CD4-positive, alpha-beta memory T cell (primary cell): ENCODE data around the gene RNF212. TPM values are rescaled to one million over a fixed set of nuclear protein-coding genes. Genes with fewer than 3 reads are reported as not detected.

Source experiments
- CTCF ChIA-PET: fragments of 350-600 bp; sonication (Branson Sonifier 250); formaldehyde crosslinking; loops from one replicate; lab custom pipeline; 2021; ENCODE audit warnings: inconsistent platforms; ENCODE audit not compliant: partially characterized antibody; lab: Charles Lee
- POLR2A ChIA-PET: fragments of 350-600 bp; sonication (Branson Sonifier 250); formaldehyde crosslinking; loops from one replicate; lab custom pipeline; 2021; ENCODE audit not compliant: partially characterized antibody; lab: Charles Lee
- DNase-seq, 5 donors: peaks; one replicate each; pipeline versions ENCODE4 v3.0.0 to v3.0.0-alpha.2; 2020 to 2022; ENCODE audit warnings: mixed read lengths in 1 of 5
- H3K27ac ChIP-seq: one replicate; pipeline ENCODE4 v1.7.0; 2013; ENCODE audit warnings: low read depth, low read length
- H3K27me3 ChIP-seq: 2 replicates; pipeline ENCODE4 v1.7.0; 2013; ENCODE audit warnings: mild to moderate bottlenecking, low read length, moderate library complexity; ENCODE audit not compliant: insufficient read depth
- H3K36me3 ChIP-seq: 2 replicates; pipeline ENCODE4 v1.7.0; 2013; ENCODE audit warnings: mild to moderate bottlenecking, low read length, moderate library complexity; ENCODE audit not compliant: insufficient read depth
- H3K4me1 ChIP-seq: 2 replicates; pipeline ENCODE4 v1.7.0; 2013; ENCODE audit warnings: mild to moderate bottlenecking, low read length, moderate library complexity; ENCODE audit not compliant: insufficient read depth
- H3K4me3 ChIP-seq, 2 donors: one replicate each; pipeline ENCODE4 v1.7.0; 2013; ENCODE audit warnings: low read length in 2 of 2, mild to moderate bottlenecking in 1 of 2
- H3K9me3 ChIP-seq, 2 donors: one replicate each; pipeline ENCODE4 v1.7.0; 2013; ENCODE audit warnings: low read length in 2 of 2, control low read depth in 1 of 2; ENCODE audit not compliant: control insufficient read depth in 1 of 2
- H3K27ac Mint-ChIP-seq, 7 donors: one replicate each; pipeline ENCODE4 v1.8.0; 2020 to 2021; ENCODE audit warnings: mixed read lengths in 7 of 7, mild to moderate bottlenecking in 6 of 7, inconsistent platforms in 3 of 7, moderate library complexity in 3 of 7
- H3K27me3 Mint-ChIP-seq, 2 donors: one replicate each; pipeline ENCODE4 v1.8.0; 2020 to 2021; ENCODE audit warnings: mixed read lengths in 2 of 2
- H3K36me3 Mint-ChIP-seq, 2 donors: one replicate each; pipeline ENCODE4 v1.8.0; 2020 to 2021; ENCODE audit warnings: mixed read lengths in 2 of 2, inconsistent platforms in 1 of 2, mild to moderate bottlenecking in 1 of 2
- H3K4me1 Mint-ChIP-seq, 4 donors: one replicate each; pipeline ENCODE4 v1.8.0; 2020 to 2021; ENCODE audit warnings: mixed read lengths in 4 of 4, mild to moderate bottlenecking in 1 of 4
- H3K4me3 Mint-ChIP-seq, 8 donors: one replicate each; pipeline ENCODE4 v1.8.0; 2020 to 2021; ENCODE audit warnings: mixed read lengths in 8 of 8, mild to moderate bottlenecking in 7 of 8, moderate library complexity in 6 of 8, inconsistent platforms in 3 of 8
- H3K9me3 Mint-ChIP-seq, 8 donors: one replicate each; pipeline ENCODE4 v1.8.0; 2020 to 2021; ENCODE audit warnings: mixed read lengths in 8 of 8, mild to moderate bottlenecking in 5 of 8, inconsistent platforms in 3 of 8, moderate library complexity in 1 of 8
- intact Hi-C: fragments of 100-400 bp; cut with micrococcal nuclease; formaldehyde crosslinking; loops from one replicate; pipeline ENCODE4 v1.15.1; 2023
- polyA plus RNA-seq, 2 donors: library from polyadenylated mRNA; unstranded; fragments of 300-500 nt; fragmentation: Illumina TruSeq; gene quantifications; one replicate each; pipeline ENCODE4 v1.2.3, GENCODE V29; 2021
- total RNA-seq, 2 experiments: library from RNA; stranded (reverse); gene quantifications; one replicate each; pipeline ENCODE4 v1.2.3, GENCODE V29; 2021

Gene RNF212
- total and polyA plus RNA-seq, 4 experiments from 2014 or later, result 2.3 to 4.2 (median 3.1) TPM

DNA sequence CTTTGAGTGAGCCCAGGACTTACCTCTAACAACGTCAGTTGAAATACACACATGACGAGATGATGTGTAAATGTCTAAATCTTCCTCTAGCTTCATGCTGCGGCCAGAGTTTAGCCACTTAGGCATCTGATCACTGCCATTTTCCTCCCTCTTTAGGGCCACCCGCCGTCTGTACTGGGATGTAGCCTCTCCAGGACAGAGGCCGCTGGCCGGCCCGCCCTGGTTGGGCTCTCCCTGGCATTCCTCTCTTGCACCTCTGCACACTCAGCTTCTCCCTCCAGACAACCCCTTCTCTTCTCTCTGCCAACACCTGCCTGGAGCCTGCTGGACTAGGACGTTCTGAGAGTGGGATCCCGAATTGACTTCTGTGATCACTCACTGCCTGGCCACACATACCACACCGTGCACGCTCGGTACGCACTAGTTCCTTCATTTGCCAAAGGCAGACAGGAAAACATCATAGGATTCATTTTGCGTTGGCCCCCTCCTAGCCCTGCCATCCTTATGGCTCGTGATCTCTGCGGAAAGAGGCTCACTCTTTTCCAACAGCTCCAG lies 33.6 kb downstream of the RNF212 start:
- Histone ChIP-seq H3K27me3 (no peaks in the 10 kb centered on the region), H3K27ac (no peak overlapping the region), H3K9me3 (no peaks in the 10 kb centered on the region), H3K36me3 (no peaks in the 10 kb centered on the region), H3K4me3 (no peak overlapping the region), H3K4me1 (no peaks in the 10 kb centered on the region)
- Mint-ChIP-seq H3K4me1 (no peaks in the 10 kb centered on the region), H3K36me3 (no peaks in the 10 kb centered on the region), H3K9me3 (no peaks in the 10 kb centered on the region), H3K4me3 (no peak overlapping the region), H3K27ac (no peak overlapping the region), H3K27me3 (peaks cover 9 to 27% of the 10 kb centered on the region in 2 donors)
- intact Hi-C loops, result no loop called here
- POLR2A ChIA-PET, result no interaction called here
- no peak for DNase-seq
- CTCF ChIA-PET, result no interaction called here

DNA sequence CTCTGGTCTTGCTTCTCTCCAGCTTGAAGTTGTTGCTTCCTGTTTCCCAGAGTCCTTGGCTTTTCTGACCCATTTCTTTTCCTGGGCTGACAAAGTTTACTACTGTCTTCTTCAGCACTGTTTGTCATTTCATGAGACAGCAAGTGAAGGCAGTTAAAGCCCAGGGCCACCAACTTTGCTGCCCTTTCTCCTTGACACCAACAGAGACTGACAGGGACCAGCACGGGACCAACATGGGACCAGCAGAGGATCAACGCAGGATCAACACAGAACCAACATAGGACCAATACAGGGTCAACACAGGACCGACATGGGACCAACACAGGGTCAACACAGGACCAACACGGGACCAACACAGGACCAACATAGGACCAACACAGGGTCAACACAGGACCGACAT lies 34.9 kb downstream of the RNF212 start:
- CTCF ChIA-PET, result no interaction called here
- Histone ChIP-seq H3K27me3 (no peaks in the 10 kb centered on the region), H3K4me1 (no peaks in the 10 kb centered on the region), H3K36me3 (no peaks in the 10 kb centered on the region), H3K27ac (no peak overlapping the region), H3K4me3 (no peak overlapping the region), H3K9me3 (no peaks in the 10 kb centered on the region)
- H3K27me3 Mint-ChIP-seq, result peaks cover 9 to 25% of the 10 kb centered on the region in 2 donors
- no peak overlapping the region for H3K4me3 Mint-ChIP-seq
- no peak overlapping the region for H3K27ac Mint-ChIP-seq
- intact Hi-C loops, result no loop called here
- POLR2A ChIA-PET, result no interaction called here
- no peak for DNase-seq
- H3K4me1 Mint-ChIP-seq, result no peaks in the 10 kb centered on the region
- H3K36me3 Mint-ChIP-seq, result no peaks in the 10 kb centered on the region
- H3K9me3 Mint-ChIP-seq, result no peaks in the 10 kb centered on the region

DNA sequence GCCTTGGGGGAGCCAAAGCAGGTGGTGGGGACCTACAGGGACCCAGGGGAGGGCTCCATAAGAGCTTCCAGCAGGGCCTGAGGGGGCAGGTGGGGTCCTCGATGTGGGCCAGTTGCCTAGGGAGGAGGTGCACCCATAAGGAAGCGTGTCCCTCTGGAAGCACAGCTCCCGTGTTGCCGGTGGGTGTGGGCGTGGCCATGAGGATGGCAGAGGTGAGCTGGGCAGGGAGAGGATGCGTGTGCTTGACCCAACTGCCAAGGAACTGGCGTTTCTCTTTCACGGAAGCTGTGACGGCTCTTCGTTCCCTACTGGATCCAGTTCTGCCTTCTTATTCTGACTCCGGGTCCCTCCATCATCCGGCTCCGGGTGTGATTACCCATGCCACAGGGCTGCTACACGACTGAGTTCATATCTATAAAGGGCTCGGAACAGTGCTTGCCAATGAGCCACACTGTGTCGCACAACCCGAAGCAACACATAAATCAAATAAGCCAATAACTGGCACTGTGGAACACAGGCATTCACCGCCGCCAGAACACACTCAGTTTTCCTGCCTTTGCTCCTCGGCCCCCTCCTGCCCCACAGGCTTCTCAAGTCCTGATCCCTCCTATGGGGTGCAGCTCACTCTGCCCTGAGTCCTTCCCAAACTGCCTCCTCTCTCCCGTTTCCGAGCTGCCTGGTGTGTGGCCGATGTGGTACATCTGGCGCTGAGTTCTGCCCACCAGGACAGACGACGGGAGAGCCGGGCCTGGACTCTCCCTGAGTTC lies 35.5 kb downstream of the RNF212 start:
- H3K9me3 Mint-ChIP-seq, result no peaks in the 10 kb centered on the region
- Histone ChIP-seq H3K4me3 (no peak overlapping the region), H3K4me1 (no peaks in the 10 kb centered on the region), H3K36me3 (no peaks in the 10 kb centered on the region), H3K27ac (no peak overlapping the region), H3K9me3 (no peaks in the 10 kb centered on the region), H3K27me3 (no peaks in the 10 kb centered on the region)
- DNase-seq, result no peak
- ChIA-PET POLR2A (no interaction called here), CTCF (no interaction called here)
- peaks cover 9 to 24% of the 10 kb centered on the region in 2 donors for H3K27me3 Mint-ChIP-seq
- peaks cover 2 to 3% (median 2%) of the 10 kb centered on the region in 4 donors for H3K4me1 Mint-ChIP-seq
- H3K36me3 Mint-ChIP-seq, result no peaks in the 10 kb centered on the region
- H3K27ac Mint-ChIP-seq, result no peak overlapping the region
- intact Hi-C loops, result no loop called here
- H3K4me3 Mint-ChIP-seq, result no peak overlapping the region

DNA sequence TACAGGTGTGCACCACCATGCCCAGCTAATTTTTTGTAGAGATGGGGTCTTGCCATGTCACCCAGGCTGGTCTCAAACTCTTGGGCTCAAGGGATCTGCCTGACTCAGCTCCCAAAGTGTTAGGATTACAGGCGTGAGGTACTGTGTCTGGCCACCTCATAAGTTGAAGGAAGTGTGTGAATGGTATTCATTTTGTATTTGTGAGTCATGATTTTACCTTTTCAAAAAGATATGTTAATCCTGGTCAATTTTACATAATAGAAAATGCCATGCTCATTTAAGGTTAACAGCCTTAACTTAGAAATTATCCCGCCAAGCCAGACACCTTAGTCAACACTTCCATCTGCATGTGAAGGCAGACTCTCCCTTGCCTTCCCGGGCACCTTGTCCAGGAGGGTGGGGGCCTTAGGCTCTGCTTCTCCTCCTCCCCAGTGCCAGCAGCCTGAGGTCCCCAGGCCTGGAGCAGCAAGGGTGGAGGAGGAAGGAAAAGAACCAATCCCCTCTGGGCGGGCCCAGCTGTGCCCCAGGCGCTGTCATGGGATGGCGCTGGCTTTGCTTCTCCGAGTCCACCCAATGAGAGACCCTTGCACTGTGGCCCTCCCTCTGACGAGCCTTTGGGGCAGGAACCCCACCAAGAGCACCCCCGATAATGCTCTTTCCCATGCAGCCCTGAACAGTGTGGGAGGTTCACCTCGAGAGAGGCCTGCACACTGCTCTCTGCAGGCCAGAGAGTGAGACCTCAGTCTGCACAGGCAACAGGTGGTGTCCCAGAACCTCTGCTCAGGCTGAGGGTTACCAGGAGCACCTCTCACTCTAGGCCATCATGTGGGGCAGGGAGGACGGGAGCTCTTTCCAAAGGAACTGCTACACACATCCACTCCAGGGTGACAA lies 37.3 kb downstream of the RNF212 start:
- H3K9me3 ChIP-seq, result no peaks in the 10 kb centered on the region
- Mint-ChIP-seq H3K4me1 (peaks cover 5 to 10% (median 7%) of the 10 kb centered on the region in 4 donors), H3K27ac (no peak overlapping the region), H3K36me3 (no peaks in the 10 kb centered on the region), H3K27me3 (peaks cover 5 to 17% of the 10 kb centered on the region in 2 donors), H3K4me3 (no peak overlapping the region), H3K9me3 (no peaks in the 10 kb centered on the region)
- CTCF ChIA-PET, result interaction anchor here (1.0 kb wide), 1 partner anchor 277 kb away, joined by 3 read pairs; no protein-coding TSS in a partner anchor
- no peaks in the 10 kb centered on the region for H3K36me3 ChIP-seq
- intact Hi-C loops, result no loop called here
- DNase-seq, result no peak
- H3K4me3 ChIP-seq, result no peak overlapping the region
- no peaks in the 10 kb centered on the region for H3K27me3 ChIP-seq
- H3K4me1 ChIP-seq, result no peaks in the 10 kb centered on the region
- POLR2A ChIA-PET, result no interaction called here
- H3K27ac ChIP-seq, result no peak overlapping the region

DNA sequence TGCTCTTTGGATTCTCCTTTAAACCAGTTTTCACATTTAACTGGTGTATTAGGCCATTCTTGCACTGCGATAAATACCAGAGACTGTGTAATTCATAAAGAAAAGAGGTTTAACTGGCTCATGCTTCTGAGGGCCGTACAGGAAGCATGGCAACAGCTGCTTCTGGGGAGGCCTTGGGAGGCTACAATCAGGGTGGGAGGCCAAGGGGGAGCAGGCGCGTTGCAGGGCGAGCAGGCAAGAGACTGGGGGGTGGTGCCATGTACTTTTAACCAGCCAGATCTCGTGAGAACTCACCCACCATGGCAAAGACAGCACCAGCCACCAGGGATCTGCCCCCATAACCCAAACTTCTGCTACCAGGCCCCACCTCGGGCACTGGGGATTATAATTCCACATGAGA lies 38.1 kb downstream of the RNF212 start:
- Mint-ChIP-seq H3K9me3 (no peaks in the 10 kb centered on the region), H3K27ac (peak overlapping the region in 1 of 7 donors; percentile 57), H3K4me1 (peaks cover 5 to 10% (median 7%) of the 10 kb centered on the region in 4 donors), H3K27me3 (peaks cover 1 to 9% of the 10 kb centered on the region in 2 donors), H3K4me3 (no peak overlapping the region), H3K36me3 (no peaks in the 10 kb centered on the region)
- POLR2A ChIA-PET, result no interaction called here
- no peak overlapping the region for H3K4me3 ChIP-seq
- no peak overlapping the region for H3K27ac ChIP-seq
- no peak for DNase-seq
- H3K36me3 ChIP-seq, result no peaks in the 10 kb centered on the region
- no peaks in the 10 kb centered on the region for H3K9me3 ChIP-seq
- H3K27me3 ChIP-seq, result no peaks in the 10 kb centered on the region
- intact Hi-C loops, result no loop called here
- CTCF ChIA-PET, result interaction anchor here (1.0 kb wide), 1 partner anchor 278 kb away, joined by 3 read pairs; no protein-coding TSS in a partner anchor
- H3K4me1 ChIP-seq, result no peaks in the 10 kb centered on the region

DNA sequence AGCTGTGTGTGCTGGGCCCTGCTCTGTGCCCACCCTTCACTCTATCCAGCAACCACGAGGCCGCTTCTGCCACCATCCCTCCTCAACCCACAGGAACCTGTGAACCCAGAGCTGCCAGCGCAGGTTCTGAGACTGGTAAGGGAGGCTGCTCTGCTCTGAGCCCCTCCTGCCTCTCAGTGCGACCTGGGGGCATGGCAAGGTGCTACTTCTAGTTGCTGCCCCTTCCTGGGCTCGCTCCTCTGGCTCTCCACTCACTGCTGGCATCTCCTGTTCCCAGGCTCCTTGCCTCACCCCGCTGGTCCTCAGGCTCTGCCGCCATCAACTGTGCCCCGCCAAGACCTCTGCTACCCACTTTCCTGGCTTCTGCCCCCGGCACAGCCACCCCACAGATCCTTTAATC lies 39.3 kb downstream of the RNF212 start:
- DNase-seq, result no peak
- Mint-ChIP-seq H3K4me1 (peaks cover 5 to 10% (median 7%) of the 10 kb centered on the region in 4 donors), H3K36me3 (no peaks in the 10 kb centered on the region), H3K27me3 (peaks cover 0 to 8% of the 10 kb centered on the region in 2 donors), H3K4me3 (no peak overlapping the region), H3K27ac (no peak overlapping the region), H3K9me3 (no peaks in the 10 kb centered on the region)
- H3K4me1 ChIP-seq, result no peaks in the 10 kb centered on the region
- no peak overlapping the region for H3K4me3 ChIP-seq
- intact Hi-C loops, result loop anchor here (5.0 kb wide), 2 partner anchors 332 to 832 kb away; no protein-coding TSS in a partner anchor
- H3K9me3 ChIP-seq, result no peaks in the 10 kb centered on the region
- ChIA-PET POLR2A (no interaction called here), CTCF (interaction anchor here (1.0 to 1.2 kb wide), 2 partner anchors 17 to 57 kb away, joined by 3 read pairs; no protein-coding TSS in a partner anchor)
- H3K36me3 ChIP-seq, result no peaks in the 10 kb centered on the region
- no peak overlapping the region for H3K27ac ChIP-seq
- H3K27me3 ChIP-seq, result no peaks in the 10 kb centered on the region
